ENCODE measurements around the gene HOXA7.

Gene HOXA7

GRCh38 chr7:27118580-27118979 lies 37.9 kb downstream of the HOXA7 start:
- DNase-seq (ENCODE audit: low read depth): no peak
- no peak for TF ChIP-seq CTCF (conservative IDR thresholded peaks at IDR 0.05; ENCODE audit: low read depth, low read length)
- no peak overlapping the region for H3K4me3 ChIP-seq (ENCODE audit: low read depth, low read length)

GRCh38 chr7:27117887-27118491 lies 38.5 kb downstream of the HOXA7 start:
- no peak for TF ChIP-seq CTCF (conservative IDR thresholded peaks at IDR 0.05; ENCODE audit: low read depth, low read length)
- no peak for DNase-seq (ENCODE audit: low read depth)
- no peak overlapping the region for H3K4me3 ChIP-seq (ENCODE audit: low read depth, low read length)

- DNase-seq (ENCODE audit: low read depth): no peak
- TF ChIP-seq CTCF (conservative IDR thresholded peaks at IDR 0.05; ENCODE audit: low read depth, low read length): no peak
- no peak overlapping the region for H3K4me3 ChIP-seq (ENCODE audit: low read depth, low read length)
Measured at GRCh38 chr7:27116962-27117886, 39.3 kb downstream of the HOXA7 start.

- H3K4me3 ChIP-seq (ENCODE audit: low read depth, low read length): no peak overlapping the region
- TF ChIP-seq CTCF (conservative IDR thresholded peaks at IDR 0.05; ENCODE audit: low read depth, low read length): no peak
- no peak for DNase-seq (ENCODE audit: low read depth)
Measured at GRCh38 chr7:27116031-27116961, 40.2 kb downstream of the HOXA7 start.

GRCh38 chr7:27115221-27116026 lies 41.1 kb downstream of the HOXA7 start:
- no peak for TF ChIP-seq CTCF (conservative IDR thresholded peaks at IDR 0.05; ENCODE audit: low read depth, low read length)
- DNase-seq (ENCODE audit: low read depth): no peak
- H3K4me3 ChIP-seq (ENCODE audit: low read depth, low read length): no peak overlapping the region

GRCh38 chr7:27114881-27115220 lies 41.6 kb downstream of the HOXA7 start:
- DNase-seq (ENCODE audit: low read depth): no peak
- no peak for TF ChIP-seq CTCF (conservative IDR thresholded peaks at IDR 0.05; ENCODE audit: low read depth, low read length)
- H3K4me3 ChIP-seq (ENCODE audit: low read depth, low read length): no peak overlapping the region

Data from choroid plexus epithelial cell (primary cell).